GDM1 (cell line): ENCODE measurements around the gene CACNB1.
"Not testable (repeated sequence)": the region's sequence is repeated elsewhere in the genome, so short reads cannot be mapped to it uniquely, and the experiment has no call there.

Experiments used
- DNase-seq: peaks from one replicate; lab custom pipeline; 2025; lab: John Stamatoyannopoulos, UW

The CACNB1 gene

GRCh38 chr17:39151150-39151942, 46.1 kb downstream of the CACNB1 start, which contains the start of gene PLXDC1:
TSS of gene PLXDC1 (minus strand) at chr17:39151637. CDS start at chr17:39151437, 200 bp downstream.
- DNase-seq, result no peak

GRCh38 chr17:39150795-39151149, 46.7 kb downstream of the CACNB1 start:
- DNase-seq, result no peak

- no peak for DNase-seq
These were observed 47.3 kb downstream of the CACNB1 start for GRCh38 chr17:39150104-39150634.

GRCh38 chr17:39147221-39148185, 50.0 kb downstream of the CACNB1 start:
- DNase-seq, result no peak

GRCh38 chr17:39146273-39146672, 51.2 kb downstream of the CACNB1 start:
- DNase-seq, result no peak

DNA sequence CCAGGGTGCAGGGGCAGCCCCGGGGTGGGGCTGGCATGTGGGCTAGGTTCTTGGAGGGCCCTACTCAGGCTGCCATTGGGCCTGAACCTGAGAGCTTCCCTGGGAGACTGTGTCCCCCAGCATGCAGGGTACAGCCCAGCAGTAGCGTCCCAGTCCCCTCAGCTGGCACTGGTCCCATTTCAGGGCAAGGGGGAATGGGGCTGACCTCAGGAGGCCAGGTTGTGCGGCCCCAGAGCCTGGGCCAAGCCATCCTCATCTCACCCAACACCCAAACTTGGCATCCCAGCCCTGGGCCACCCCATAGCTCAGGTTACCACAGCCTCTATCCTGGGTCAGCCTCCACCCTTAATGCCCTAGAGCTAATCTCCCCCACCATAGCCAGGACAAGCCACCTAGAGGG, 52.3 kb downstream of the CACNB1 start:
- DNase-seq, result no peak

DNA sequence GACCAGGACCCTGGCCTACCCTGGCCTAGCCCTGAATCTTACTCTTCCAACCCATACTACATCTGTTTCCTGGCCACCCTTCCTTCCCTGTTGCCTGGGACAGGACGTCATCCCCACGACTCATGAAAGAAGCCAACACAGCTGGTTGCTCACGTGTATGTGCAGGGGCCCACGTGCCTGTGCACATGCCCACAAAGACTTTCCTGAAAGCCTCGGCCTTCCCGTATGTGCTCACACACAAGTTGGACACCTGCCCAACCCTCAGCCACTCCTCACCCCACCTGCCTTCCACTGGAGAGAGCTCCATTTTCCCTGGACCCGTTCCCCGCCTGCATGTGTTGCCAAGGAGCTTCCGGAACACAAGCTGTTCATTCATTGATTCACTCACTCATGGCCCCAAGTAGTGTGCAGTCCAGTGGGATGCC, 53.0 kb downstream of the CACNB1 start:
- no peak for DNase-seq

DNA sequence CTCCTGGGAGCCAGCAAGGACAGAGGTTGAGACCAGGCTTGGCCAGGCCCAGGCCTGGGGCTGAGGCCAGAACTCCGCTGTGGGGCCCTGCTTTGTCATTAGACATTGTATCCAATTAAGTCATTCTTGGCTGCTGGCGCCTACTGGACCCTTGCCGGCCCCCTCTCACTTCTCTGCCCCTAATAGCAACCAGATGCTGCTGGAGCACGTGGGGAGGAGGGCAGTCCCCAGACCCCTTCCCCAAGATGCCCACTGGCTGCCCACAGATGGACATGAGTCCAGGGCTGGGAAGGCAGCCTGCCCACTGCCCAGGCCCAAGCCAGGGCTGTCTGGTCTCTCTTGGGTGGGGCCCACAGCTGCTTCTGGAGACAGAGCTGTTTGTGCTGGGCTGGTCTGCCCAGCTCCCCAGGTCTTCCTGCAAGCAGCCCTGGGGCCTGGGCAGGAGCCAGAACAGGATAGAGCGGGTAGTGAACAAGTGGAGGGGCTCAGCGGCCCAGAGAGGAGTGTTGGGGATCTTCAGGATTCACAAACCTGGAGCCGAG, 53.8 kb downstream of the CACNB1 start:
- no peak for DNase-seq

- DNase-seq, result no peak
These were observed 55.4 kb downstream of the CACNB1 start for GRCh38 chr17:39141915-39142664.

- DNase-seq, result no peak
These were observed 56.2 kb downstream of the CACNB1 start for GRCh38 chr17:39141294-39141693.

DNA sequence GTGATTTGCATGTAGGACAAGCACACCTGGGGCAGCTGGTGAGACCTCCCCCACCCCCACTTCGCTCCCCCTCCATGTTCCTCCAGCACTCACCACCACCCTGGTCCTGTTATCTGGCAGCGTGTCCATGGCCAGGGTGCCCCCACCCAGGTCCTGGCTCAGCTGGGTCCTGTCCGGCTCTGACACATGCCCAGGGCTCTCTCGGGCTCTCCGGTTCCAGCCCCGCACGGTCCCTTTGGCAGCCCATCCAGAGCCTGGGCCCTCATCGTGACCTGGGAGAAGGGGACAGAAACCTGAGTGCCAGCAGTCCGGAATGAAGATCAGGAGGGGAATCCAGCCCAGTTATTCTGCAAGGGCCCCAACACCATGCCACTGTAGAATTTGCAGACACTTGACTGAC, 57.9 kb downstream of the CACNB1 start:
- DNase-seq, result no peak

- DNase-seq, result no peak
These were observed 58.3 kb downstream of the CACNB1 start for GRCh38 chr17:39139161-39139511.

DNA sequence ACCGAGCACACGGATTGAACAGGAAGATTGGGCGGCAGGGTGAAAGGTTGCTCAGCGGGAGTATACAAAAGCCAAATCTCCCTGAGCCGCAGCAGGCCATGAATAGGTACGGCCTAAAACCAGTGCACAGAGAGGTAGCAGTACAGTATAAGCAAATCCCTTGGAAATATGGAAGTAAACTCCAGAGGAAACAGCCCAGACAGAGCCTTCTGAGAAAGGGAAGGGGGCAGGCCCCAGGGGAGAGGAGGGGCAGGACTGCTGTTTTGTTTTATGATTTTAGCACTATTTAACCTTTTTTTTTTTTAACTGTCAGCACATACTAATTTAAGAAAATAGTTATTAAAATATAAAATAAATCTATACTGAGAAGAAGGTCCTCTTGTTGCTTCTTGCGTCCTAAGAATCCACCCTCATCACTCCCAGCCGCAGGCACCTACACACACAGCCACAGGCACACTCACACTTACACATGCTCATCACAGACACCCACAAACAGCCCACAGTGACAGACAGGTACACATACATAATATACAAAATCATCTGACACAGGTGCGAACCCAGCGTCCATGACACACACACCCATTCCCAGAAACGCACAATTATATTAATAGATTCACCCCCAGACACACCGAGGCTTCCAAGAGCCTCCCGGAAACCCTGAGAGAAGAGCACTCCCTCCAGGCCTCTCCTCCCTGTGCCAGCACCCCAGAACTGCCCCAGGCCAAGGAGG, 58.9 kb downstream of the CACNB1 start:
- no peak for DNase-seq

GRCh38 chr17:39134878-39135277, 62.6 kb downstream of the CACNB1 start:
- DNase-seq, result no peak

DNA sequence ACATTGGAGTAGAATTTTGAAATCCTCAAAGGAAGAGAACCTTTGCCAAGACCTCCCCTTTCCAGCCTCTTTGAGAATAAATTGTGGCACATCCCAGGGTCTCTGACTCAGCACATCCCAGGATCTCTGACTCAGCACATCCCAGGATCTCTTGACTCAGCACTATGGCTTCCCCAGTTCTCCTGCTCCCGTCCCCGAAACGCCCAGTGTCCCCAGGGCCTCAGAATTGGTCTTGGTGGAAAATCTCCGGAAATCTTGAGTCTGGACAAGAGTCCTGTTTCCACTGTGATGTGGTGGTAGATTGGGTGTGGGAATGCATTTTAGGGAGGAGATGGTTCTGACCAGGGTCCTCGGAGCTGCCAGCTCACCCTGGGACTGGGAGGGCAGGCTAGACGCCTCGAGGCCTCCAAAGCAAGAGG, 65.3 kb downstream of the CACNB1 start:
- DNase-seq, result no peak

- no peak for DNase-seq
These were observed 65.9 kb downstream of the CACNB1 start for GRCh38 chr17:39131616-39132015.

DNA sequence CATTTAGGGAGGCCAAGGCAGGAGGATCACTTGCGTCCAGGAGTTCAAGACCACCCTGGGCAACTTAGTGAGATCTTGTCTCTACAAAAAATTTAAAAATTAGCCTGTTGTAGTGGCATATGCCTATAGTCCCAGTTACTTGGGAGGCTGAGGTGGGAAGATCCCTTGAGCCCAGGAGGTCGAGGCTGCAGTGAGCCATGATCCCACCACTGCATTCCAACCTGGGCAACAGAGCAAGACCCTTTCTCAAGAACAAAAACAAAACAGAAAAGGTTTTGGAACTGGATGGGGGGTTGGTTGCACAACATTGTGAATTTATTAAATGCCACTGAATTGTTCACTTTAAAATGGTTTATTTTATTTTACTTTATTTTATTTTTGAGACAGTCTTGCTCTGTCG, 67.3 kb downstream of the CACNB1 start:
- DNase-seq, result no peak

DNA sequence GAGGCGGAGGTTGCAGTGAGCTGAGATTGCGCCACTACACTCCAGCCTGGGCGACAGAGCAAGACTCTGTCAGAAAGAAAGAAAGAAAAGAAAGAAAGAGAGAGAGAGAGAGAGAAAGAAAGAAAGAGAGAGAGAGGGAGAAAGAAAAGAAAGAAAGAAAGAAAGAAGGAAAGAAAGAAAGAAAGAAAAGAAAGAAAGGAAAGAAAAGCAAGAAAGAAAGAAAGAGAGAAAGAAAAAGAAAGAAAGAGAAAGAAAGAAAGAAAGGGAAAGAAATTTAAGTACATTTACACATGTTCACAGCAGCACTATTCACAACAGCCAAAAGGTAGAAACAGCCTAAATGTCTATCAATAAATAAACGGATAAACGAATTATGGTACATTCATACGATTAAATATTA, 67.9 kb downstream of the CACNB1 start:
- DNase-seq, result not testable (repeated sequence)

GRCh38 chr17:39126436-39126835, 71.0 kb downstream of the CACNB1 start:
- DNase-seq, result no peak

GRCh38 chr17:39125143-39125875, 72.2 kb downstream of the CACNB1 start:
- no peak for DNase-seq
